ENCODE measurements around the gene DHX30.

GRCh38 chr3:47817609-47818008, 14.7 kb downstream of the DHX30 start:
- TF ChIP-seq CTCF (IDR thresholded peaks at IDR 0.05; ENCODE audit: control extremely low read depth in 1 of 3, insufficient read depth in 1 of 3, low read depth in 1 of 3, low read length in 3 of 3) (no peak), BCL11A (IDR thresholded peaks at IDR 0.05; ENCODE audit: low read depth in 2 of 2, low read length in 2 of 2) (no peak), CEBPB (IDR thresholded peaks at IDR 0.05; ENCODE audit: low read depth, low read length) (no peak), CREB1 (IDR thresholded peaks at IDR 0.05) (no peak), EP300 (IDR thresholded peaks at IDR 0.05; ENCODE audit: borderline replicate concordance in 1 of 2, low read depth in 2 of 2, low read length in 2 of 2) (no peak), RFX5 (IDR thresholded peaks at IDR 0.05; ENCODE audit: borderline replicate concordance, low read depth, low read length) (no peak), NRF1 (IDR thresholded peaks at IDR 0.05; ENCODE audit: low read depth, low read length) (no peak), JUND (IDR thresholded peaks at IDR 0.05; ENCODE audit: low read length) (no peak), POLR2AphosphoS5 (IDR thresholded peaks at IDR 0.05; ENCODE audit: low read depth, low read length) (no peak), ZNF274 (IDR thresholded peaks at IDR 0.05; ENCODE audit: borderline replicate concordance, extremely low read depth, low read length) (no peak)
